Endodermal cell (in vitro differentiated cells): ENCODE measurements around the gene KYNU. TPM values are rescaled to one million over a fixed set of nuclear protein-coding genes. Genes with fewer than 3 reads are reported as not detected.

ENCODE experiments used
- DNase-seq: peaks from one replicate; pipeline ENCODE4 v3.0.0-alpha.2; 2017
- H3K27ac ChIP-seq: 2 replicates; pipeline ENCODE4 v1.5.1; 2013; ENCODE audit warnings: mild to moderate bottlenecking, low read depth, low read length, moderate library complexity
- H3K27me3 ChIP-seq: 2 replicates; pipeline ENCODE4 v1.6.1; 2013; ENCODE audit warnings: mild to moderate bottlenecking, low read length, moderate library complexity; ENCODE audit not compliant: insufficient read depth, control insufficient read depth, poor library complexity, severe bottlenecking
- H3K36me3 ChIP-seq: 2 replicates; pipeline ENCODE4 v1.7.0; 2013; ENCODE audit warnings: mild to moderate bottlenecking, low read length, moderate library complexity; ENCODE audit not compliant: control insufficient read depth, insufficient read depth
- H3K4me1 ChIP-seq: one replicate; pipeline ENCODE4 v1.7.0; 2013; ENCODE audit warnings: low read length; ENCODE audit not compliant: control insufficient read depth, insufficient read depth
- H3K4me3 ChIP-seq: 2 replicates; pipeline ENCODE4 v1.5.1; 2013; ENCODE audit warnings: mild to moderate bottlenecking, low read length, moderate library complexity
- H3K9ac ChIP-seq: 2 replicates; pipeline ENCODE4 v1.6.1; 2013; ENCODE audit warnings: mild to moderate bottlenecking, low read length, moderate library complexity; ENCODE audit not compliant: poor library complexity, severe bottlenecking; ENCODE audit errors: extremely low read depth
- H3K9me3 ChIP-seq: 2 replicates; pipeline ENCODE4 v1.6.1; 2013; ENCODE audit warnings: mild to moderate bottlenecking, low read length, moderate library complexity; ENCODE audit not compliant: control insufficient read depth
- H3K27ac Mint-ChIP-seq: 2 replicates; pipeline ENCODE4 v1.8.0; 2020; ENCODE audit warnings: mixed read lengths
- H3K27me3 Mint-ChIP-seq: 2 replicates; pipeline ENCODE4 v1.8.0; 2021; ENCODE audit warnings: mild to moderate bottlenecking, mixed read lengths; ENCODE audit not compliant: insufficient read depth
- H3K36me3 Mint-ChIP-seq: 2 replicates; pipeline ENCODE4 v1.8.0; 2020; ENCODE audit warnings: low read depth, mixed read lengths
- H3K4me1 Mint-ChIP-seq: 2 replicates; pipeline ENCODE4 v1.8.0; 2020; ENCODE audit warnings: mixed read lengths
- H3K4me3 Mint-ChIP-seq: 2 replicates; pipeline ENCODE4 v1.8.0; 2020; ENCODE audit warnings: mild to moderate bottlenecking, moderate library complexity, mixed read lengths
- H3K9me3 Mint-ChIP-seq: 2 replicates; pipeline ENCODE4 v1.8.0; 2020; ENCODE audit warnings: mild to moderate bottlenecking, mixed read lengths
- CTCF ChIP-seq: fragments of 200-600 bp; sonication (generic); conservative IDR thresholded peaks from 2 replicates; pipeline ENCODE4 v1.5.0; 2021; ENCODE audit warnings: antibody characterized with exemption, mild to moderate bottlenecking
- WGBS, 2 experiments: methylation state at CpG; one replicate each; pipeline versions ENCODE4 v1.1.5 to v1.1.7; 2013; ENCODE audit warnings: missing lambda C conversion rate in 2 of 2, mixed read lengths in 1 of 2; ENCODE audit not compliant: insufficient coverage in 1 of 2, insufficient read length in 1 of 2; 5-methylcytosine and 5-hydroxymethylcytosine counted together
- total RNA-seq, 2 donors: library from RNA; stranded (reverse); fragmentation: NEBNext Ultra II Directional in 1 of 2; extraction: Animal tissue kit (Norgen Biotek cat#: 25700) in 1 of 2; gene quantifications; 2 replicates in 1 of 2; 3 replicates in 1 of 2; pipeline ENCODE4 v1.2.1, GENCODE V29; 2021

KYNU gene
- total RNA-seq, 2 donors from 2014 or later = 1.2 to 4.2 TPM

- Histone ChIP-seq H3K9me3 (peaks cover 22% of the 10 kb centered on the region), H3K4me3 (peak overlapping the region; percentile 23), H3K4me1 (no peaks in the 10 kb centered on the region), H3K36me3 (no peaks in the 10 kb centered on the region), H3K27ac (no peak overlapping the region), H3K9ac (no peak overlapping the region), H3K27me3 (no peaks in the 10 kb centered on the region)
- no peak for TF ChIP-seq CTCF
- Mint-ChIP-seq H3K4me3 (no peak overlapping the region), H3K4me1 (peaks cover 8% of the 10 kb centered on the region), H3K9me3 (peaks cover 32% of the 10 kb centered on the region), H3K27ac (no peak overlapping the region), H3K27me3 (no peaks in the 10 kb centered on the region), H3K36me3 (peaks cover 3% of the 10 kb centered on the region)
- 91 to 94% methylated on average over 4 to 5 of the region's 5 CpGs for WGBS, 2 experiments
- DNase-seq = no peak
These were observed 179.1 kb downstream of the KYNU start for GRCh38 chr2:143056550-143056949.

GRCh38 chr2:143058851-143059250, 181.4 kb downstream of the KYNU start:
- whole genome bisulfite sequencing, 2 experiments = 78 to 90% methylated on average over 1 of the region's 1 CpG
- Histone ChIP-seq H3K27ac (peak overlapping the region; percentile 68), H3K36me3 (no peaks in the 10 kb centered on the region), H3K27me3 (no peaks in the 10 kb centered on the region), H3K4me1 (no peaks in the 10 kb centered on the region), H3K9me3 (peaks cover 22% of the 10 kb centered on the region), H3K4me3 (no peak overlapping the region), H3K9ac (no peak overlapping the region)
- no peaks in the 10 kb centered on the region for H3K4me1 Mint-ChIP-seq
- H3K27me3 Mint-ChIP-seq = no peaks in the 10 kb centered on the region
- no peak for DNase-seq
- no peak for TF ChIP-seq CTCF
- H3K4me3 Mint-ChIP-seq = no peak overlapping the region
- H3K9me3 Mint-ChIP-seq = peaks cover 27% of the 10 kb centered on the region
- H3K27ac Mint-ChIP-seq = no peak overlapping the region
- H3K36me3 Mint-ChIP-seq = peaks cover 3% of the 10 kb centered on the region

GRCh38 chr2:143063612-143064200, 186.2 kb downstream of the KYNU start:
- Histone ChIP-seq H3K4me3 (no peak overlapping the region), H3K27ac (no peak overlapping the region), H3K27me3 (no peaks in the 10 kb centered on the region), H3K9ac (no peak overlapping the region), H3K9me3 (peaks cover 15% of the 10 kb centered on the region), H3K36me3 (no peaks in the 10 kb centered on the region), H3K4me1 (no peaks in the 10 kb centered on the region)
- H3K27me3 Mint-ChIP-seq = no peaks in the 10 kb centered on the region
- no peak for DNase-seq
- H3K36me3 Mint-ChIP-seq = no peaks in the 10 kb centered on the region
- no peaks in the 10 kb centered on the region for H3K4me1 Mint-ChIP-seq
- WGBS, 2 experiments = no CpG with 5 or more reads among the region's 1 CpG
- H3K27ac Mint-ChIP-seq = no peak overlapping the region
- no peak for TF ChIP-seq CTCF
- H3K9me3 Mint-ChIP-seq = peaks cover 12% of the 10 kb centered on the region
- no peak overlapping the region for H3K4me3 Mint-ChIP-seq
